OCI-LY3 (cell line): ENCODE data around the gene WDR72.

Experiments
- H2AFZ ChIP-seq: fragments of 200-600, 300-600 bp; shearing (Covaris generic); 2 replicates; pipeline ENCODE4 v1.6.0; 2014; ENCODE audit warnings: antibody characterized with exemption, low read depth, low read length
- H3K27ac ChIP-seq: fragments of 200-600, 300-600 bp; sonication (generic); 2 replicates; pipeline ENCODE4 v1.5.1; 2014; ENCODE audit warnings: mild to moderate bottlenecking, low read length, moderate library complexity, mixed read lengths
- H3K27me3 ChIP-seq: fragments of 200-600, 300-600 bp; sonication (generic); 2 replicates; pipeline ENCODE4 v1.6.1; 2014; ENCODE audit warnings: low read depth, low read length, mixed read lengths
- H3K36me3 ChIP-seq: fragments of 200-600, 300-600 bp; sonication (generic); replicated peaks from 2 replicates; pipeline ENCODE3; 2014; ENCODE audit warnings: low read depth, low read length, mixed read lengths
- H3K4me1 ChIP-seq: fragments of 300-600, 200-600 bp; sonication (generic); 2 replicates; pipeline ENCODE4 v1.6.1; 2014; ENCODE audit warnings: low read length, mixed read lengths
- H3K4me2 ChIP-seq: fragments of 200-600, 300-600 bp; sonication (generic); 2 replicates; pipeline ENCODE4 v1.6.1; 2014; ENCODE audit warnings: low read length, mixed read lengths
- H3K4me3 ChIP-seq: fragments of 300-600, 200-600 bp; sonication (generic); 2 replicates; pipeline ENCODE4 v1.5.1; 2014; ENCODE audit warnings: antibody characterized with exemption, mild to moderate bottlenecking, low read length, moderate library complexity
- H3K79me2 ChIP-seq: fragments of 300-600, 200-600 bp; shearing (Covaris generic); 2 replicates; pipeline ENCODE4 v1.6.1; 2014; ENCODE audit warnings: mild to moderate bottlenecking, low read length, mixed read lengths
- H3K9ac ChIP-seq: fragments of 300-600, 200-600 bp; shearing (Covaris generic); 2 replicates; pipeline ENCODE4 v1.6.0; 2014; ENCODE audit warnings: mild to moderate bottlenecking, low read length, moderate library complexity
- H3K9me3 ChIP-seq: fragments of 200-600, 300-600 bp; shearing (Covaris generic); 2 replicates; pipeline ENCODE4 v1.6.1; 2014; ENCODE audit warnings: low read length, mixed read lengths; ENCODE audit not compliant: insufficient read depth
- H4K20me1 ChIP-seq: fragments of 200-600, 300-600 bp; sonication (generic); 2 replicates; pipeline ENCODE4 v1.6.1; 2016; ENCODE audit warnings: low read length, mixed read lengths; ENCODE audit not compliant: insufficient read depth
- CTCF ChIP-seq: fragments of 200-600, 300-600 bp; sonication (generic); IDR thresholded peaks from 2 replicates; pipeline ENCODE4 v1.5.1; 2014; ENCODE audit warnings: antibody characterized with exemption, low read length, low read depth
- EZH2phosphoT487 ChIP-seq: fragments of 200-600 bp; shearing (Covaris generic); IDR thresholded peaks from 2 replicates; pipeline ENCODE4 v1.6.1; 2018; ENCODE audit warnings: antibody characterized with exemption, mixed run types, low read depth

The WDR72 gene

GRCh38 chr15:53520996-53521395 is 238.5 kb downstream of the WDR72 start:
- TF ChIP-seq EZH2phosphoT487 (no peak), CTCF (no peak)
- no peaks in the 10 kb centered on the region for H4K20me1 ChIP-seq
- H3K9me3 ChIP-seq = no peaks in the 10 kb centered on the region
- no peaks in the 10 kb centered on the region for H3K79me2 ChIP-seq
- H3K36me3 ChIP-seq = no peaks in the 10 kb centered on the region
- H3K27ac ChIP-seq = no peak overlapping the region
- no peaks in the 10 kb centered on the region for H3K4me1 ChIP-seq
- no peak overlapping the region for H3K4me2 ChIP-seq
- no peaks in the 10 kb centered on the region for H3K27me3 ChIP-seq
- no peak overlapping the region for H3K4me3 ChIP-seq
- no peak overlapping the region for H3K9ac ChIP-seq
- H2AFZ ChIP-seq = no peak overlapping the region

GRCh38 chr15:53513431-53513830 is 246.0 kb downstream of the WDR72 start:
- Histone ChIP-seq H3K79me2 (no peaks in the 10 kb centered on the region), H3K27me3 (no peaks in the 10 kb centered on the region), H4K20me1 (no peaks in the 10 kb centered on the region), H3K4me2 (no peak overlapping the region), H3K36me3 (no peaks in the 10 kb centered on the region), H3K4me1 (no peaks in the 10 kb centered on the region), H3K4me3 (no peak overlapping the region), H3K27ac (no peak overlapping the region), H2AFZ (no peak overlapping the region), H3K9ac (no peak overlapping the region), H3K9me3 (no peaks in the 10 kb centered on the region)
- TF ChIP-seq CTCF (no peak), EZH2phosphoT487 (no peak)

GRCh38 chr15:53512029-53512428 is 247.4 kb downstream of the WDR72 start:
- no peaks in the 10 kb centered on the region for H3K79me2 ChIP-seq
- no peaks in the 10 kb centered on the region for H3K9me3 ChIP-seq
- H3K4me2 ChIP-seq = no peak overlapping the region
- H2AFZ ChIP-seq = no peak overlapping the region
- no peak overlapping the region for H3K9ac ChIP-seq
- TF ChIP-seq EZH2phosphoT487 = no peak
- peak; percentile 24; the same call in 1 of the 2 replicates for TF ChIP-seq CTCF
- no peaks in the 10 kb centered on the region for H3K27me3 ChIP-seq
- no peaks in the 10 kb centered on the region for H4K20me1 ChIP-seq
- H3K4me1 ChIP-seq = no peaks in the 10 kb centered on the region
- H3K36me3 ChIP-seq = no peaks in the 10 kb centered on the region
- no peak overlapping the region for H3K27ac ChIP-seq
- no peak overlapping the region for H3K4me3 ChIP-seq

GRCh38 chr15:53511175-53511574 is 248.3 kb downstream of the WDR72 start:
- H3K4me2 ChIP-seq = no peak overlapping the region
- H2AFZ ChIP-seq = no peak overlapping the region
- H3K27me3 ChIP-seq = no peaks in the 10 kb centered on the region
- no peaks in the 10 kb centered on the region for H3K4me1 ChIP-seq
- H3K36me3 ChIP-seq = no peaks in the 10 kb centered on the region
- H3K27ac ChIP-seq = no peak overlapping the region
- no peaks in the 10 kb centered on the region for H3K9me3 ChIP-seq
- no peaks in the 10 kb centered on the region for H4K20me1 ChIP-seq
- no peak overlapping the region for H3K9ac ChIP-seq
- no peaks in the 10 kb centered on the region for H3K79me2 ChIP-seq
- no peak for TF ChIP-seq CTCF
- TF ChIP-seq EZH2phosphoT487 = no peak
- H3K4me3 ChIP-seq = no peak overlapping the region
